Subcutaneous adipose tissue (tissue), 4 donors: ENCODE data around the gene PPP2R2B. TPM values are rescaled to one million over a fixed set of nuclear protein-coding genes. Genes with fewer than 3 reads are reported as not detected.

Experiments used
- total RNA-seq, 4 donors: library from RNA; depleted of rRNA; stranded (reverse); fragments of >200 nt; gene quantifications; one replicate each; pipeline ENCODE4 v1.1.0, GENCODE V29; 2016
- TF ChIP-seq, protein P1 (sequence below): fragments of 450-650 bp; IDR thresholded peaks from one replicate; pipeline ENCODE4 v1.5.1; 2016; ENCODE audit warnings: low read depth, mild to moderate bottlenecking, control low read depth, antibody characterized with exemption, moderate library complexity

Gene PPP2R2B
- total RNA-seq, 4 donors from 2014 or later, result 0.34 to 0.66 TPM; not detected in 2

DNA sequence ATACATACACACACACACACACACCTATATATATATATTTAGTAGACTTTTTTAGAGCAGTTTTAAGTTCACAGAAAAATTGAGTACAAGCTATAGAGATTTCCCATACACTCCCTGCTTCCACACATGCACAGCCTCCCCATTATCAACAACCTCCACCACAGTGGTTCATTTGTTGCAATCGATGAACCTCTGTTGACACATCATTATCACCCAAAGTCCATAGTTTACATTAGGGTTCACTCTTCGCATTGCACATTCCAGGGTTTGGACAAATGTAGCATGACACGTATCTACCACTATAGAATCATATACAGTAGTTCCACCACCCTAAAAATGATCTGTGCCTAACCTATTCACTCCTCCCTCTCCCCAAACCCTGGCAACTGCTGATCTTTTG is 111.0 kb downstream of the PPP2R2B start:
- TF ChIP-seq, protein P1, sequence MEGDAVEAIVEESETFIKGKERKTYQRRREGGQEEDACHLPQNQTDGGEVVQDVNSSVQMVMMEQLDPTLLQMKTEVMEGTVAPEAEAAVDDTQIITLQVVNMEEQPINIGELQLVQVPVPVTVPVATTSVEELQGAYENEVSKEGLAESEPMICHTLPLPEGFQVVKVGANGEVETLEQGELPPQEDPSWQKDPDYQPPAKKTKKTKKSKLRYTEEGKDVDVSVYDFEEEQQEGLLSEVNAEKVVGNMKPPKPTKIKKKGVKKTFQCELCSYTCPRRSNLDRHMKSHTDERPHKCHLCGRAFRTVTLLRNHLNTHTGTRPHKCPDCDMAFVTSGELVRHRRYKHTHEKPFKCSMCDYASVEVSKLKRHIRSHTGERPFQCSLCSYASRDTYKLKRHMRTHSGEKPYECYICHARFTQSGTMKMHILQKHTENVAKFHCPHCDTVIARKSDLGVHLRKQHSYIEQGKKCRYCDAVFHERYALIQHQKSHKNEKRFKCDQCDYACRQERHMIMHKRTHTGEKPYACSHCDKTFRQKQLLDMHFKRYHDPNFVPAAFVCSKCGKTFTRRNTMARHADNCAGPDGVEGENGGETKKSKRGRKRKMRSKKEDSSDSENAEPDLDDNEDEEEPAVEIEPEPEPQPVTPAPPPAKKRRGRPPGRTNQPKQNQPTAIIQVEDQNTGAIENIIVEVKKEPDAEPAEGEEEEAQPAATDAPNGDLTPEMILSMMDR, result no peak

DNA sequence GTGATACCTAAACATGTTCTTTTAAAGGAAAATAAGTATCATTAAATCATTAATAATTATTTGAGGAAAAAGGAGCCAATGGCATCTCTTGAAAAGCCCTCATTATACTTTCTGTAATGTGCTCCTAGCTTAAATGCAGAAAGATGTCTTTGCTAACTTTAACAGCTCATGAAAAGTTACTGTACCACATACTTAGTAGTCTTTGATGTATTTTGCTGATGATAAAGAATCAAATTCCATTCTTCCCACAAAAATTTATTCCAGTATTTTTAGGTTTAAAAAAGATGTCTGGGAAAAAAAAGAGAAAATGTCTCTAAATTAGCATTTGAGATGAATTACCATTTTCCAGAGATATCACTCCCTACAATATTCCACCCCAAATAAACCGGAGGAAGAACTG is 112.5 kb downstream of the PPP2R2B start:
- TF ChIP-seq, protein P1, result no peak

DNA sequence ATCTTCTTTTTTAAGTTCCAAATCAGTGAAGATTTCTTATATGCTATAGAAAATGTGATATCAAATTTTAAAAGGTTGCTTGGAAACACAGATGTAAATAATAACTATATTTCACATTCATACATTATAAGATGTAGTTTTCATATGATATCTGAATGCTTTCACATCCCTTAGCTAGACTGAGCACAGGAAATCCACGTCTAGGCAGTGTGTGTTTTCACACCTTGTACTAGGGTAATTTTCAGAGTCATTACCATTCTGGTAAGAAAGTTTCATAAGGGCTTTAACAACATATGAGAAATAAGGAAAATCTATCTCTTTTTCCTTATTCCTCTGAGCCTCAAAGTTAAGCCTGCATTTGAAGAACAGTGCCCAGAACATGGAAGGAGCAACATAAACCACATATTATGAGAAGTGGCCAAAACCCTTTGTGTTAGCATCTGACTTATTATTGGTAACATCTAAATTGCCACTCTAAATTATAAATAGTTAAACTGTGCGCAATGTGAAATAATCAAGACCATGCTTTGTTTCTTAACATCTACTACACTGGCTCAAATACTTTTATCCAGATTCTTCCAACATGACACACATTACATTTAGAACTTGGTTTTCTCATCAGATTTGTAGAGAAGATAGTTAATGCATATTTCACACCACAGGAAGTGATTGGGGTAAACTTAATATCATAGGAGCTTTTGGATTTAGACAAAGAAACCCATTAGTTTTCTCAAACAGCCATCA is 113.3 kb downstream of the PPP2R2B start:
- TF ChIP-seq, protein P1, result no peak

DNA sequence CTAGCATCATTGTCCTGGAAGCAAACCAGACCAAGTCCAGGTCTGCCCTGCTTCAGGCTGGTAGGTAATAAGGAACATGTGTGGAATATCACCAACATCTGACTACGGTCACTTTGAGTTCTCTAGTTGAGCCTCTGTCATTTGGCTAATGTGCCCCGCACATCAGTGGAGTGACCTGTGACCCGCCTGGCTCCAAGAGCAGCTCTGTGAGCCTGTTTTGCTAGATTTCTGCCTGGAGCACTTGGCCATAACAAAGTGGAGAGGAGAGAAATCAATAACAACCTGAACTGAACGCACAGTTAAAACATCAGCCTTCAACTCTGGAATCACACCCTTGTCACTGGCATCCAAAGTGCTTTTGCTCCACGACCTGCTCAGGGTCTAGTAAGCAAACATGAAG is 115.7 kb downstream of the PPP2R2B start:
- TF ChIP-seq, protein P1, result no peak

DNA sequence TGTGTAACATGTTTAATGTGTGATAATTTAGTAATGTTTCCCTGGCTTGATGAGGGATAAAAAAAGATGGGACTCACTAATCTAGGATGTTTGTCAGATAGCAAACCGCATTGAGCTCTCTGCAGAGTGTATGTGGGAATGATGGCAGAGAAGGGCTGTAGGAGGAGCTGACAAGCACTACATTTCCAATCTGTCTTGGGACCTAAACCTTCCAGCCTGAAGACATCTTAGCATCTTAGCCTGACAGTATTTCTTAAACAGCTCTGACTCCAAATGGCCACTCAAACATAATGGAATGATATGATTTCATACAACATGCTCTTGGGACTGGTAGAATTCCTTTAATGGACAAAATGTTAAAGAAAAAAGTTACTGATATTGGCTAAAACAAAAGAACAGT is 116.7 kb downstream of the PPP2R2B start:
- TF ChIP-seq, protein P1, result no peak

DNA sequence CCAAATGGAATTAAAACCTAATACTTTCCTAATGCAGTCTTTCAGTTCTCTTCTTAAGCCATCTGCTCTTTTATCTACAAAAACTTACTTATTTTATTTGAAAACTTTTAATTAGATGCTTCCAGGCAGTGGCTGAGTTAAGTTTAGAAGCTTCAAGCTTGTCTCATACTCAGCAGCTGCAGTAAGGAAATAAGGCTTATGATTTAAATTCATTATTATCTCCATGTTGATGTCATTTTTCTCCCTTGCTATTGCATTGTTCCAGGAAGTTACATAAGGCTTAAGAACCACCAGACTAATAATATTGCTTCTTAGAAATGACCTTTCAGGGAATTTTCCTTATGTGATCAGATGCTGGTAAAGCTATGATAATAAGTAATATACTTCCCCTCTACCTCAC is 119.6 kb downstream of the PPP2R2B start:
- TF ChIP-seq, protein P1, result no peak

DNA sequence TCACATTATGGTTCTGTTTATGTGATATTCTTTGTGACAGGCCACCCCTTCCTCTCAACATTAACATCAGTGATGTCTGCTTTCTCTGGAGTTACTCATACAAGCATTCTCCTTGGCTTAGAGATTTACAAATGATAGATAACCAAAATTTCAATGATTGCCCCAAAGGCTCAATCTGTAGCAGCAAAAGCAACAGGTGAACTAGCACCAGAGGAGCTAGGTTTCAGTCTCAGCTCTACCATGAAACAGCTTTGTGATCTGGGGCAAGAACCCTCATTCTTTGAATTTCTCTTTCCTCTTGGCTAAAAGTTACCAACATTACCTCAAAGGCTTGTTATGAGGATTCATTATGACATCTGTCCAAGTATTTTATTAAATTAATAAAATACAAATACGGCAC is 120.5 kb downstream of the PPP2R2B start:
- TF ChIP-seq, protein P1, result no peak
